Measurements from ENCODE around the gene WNT5B.

DNA sequence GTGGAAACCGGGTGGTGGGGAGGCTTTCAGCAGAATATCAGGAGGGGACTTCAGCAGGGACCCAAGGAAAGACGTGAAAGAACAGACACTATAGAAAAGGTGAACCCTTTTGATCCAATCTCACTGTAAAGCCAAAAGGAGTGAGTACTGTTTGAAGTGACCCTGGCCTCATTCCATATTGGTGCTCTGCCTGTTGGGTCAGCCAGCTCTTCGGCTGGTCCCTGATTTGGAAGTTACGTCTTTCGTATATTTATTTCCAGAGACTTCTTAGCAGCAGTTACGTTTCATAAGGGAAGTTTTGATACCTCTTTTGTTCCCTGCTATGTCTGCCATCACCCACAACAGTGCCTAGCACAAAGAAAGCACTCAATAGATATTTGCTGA lies 21.9 kb downstream of the WNT5B start:
- TF ChIP-seq, protein P1, sequence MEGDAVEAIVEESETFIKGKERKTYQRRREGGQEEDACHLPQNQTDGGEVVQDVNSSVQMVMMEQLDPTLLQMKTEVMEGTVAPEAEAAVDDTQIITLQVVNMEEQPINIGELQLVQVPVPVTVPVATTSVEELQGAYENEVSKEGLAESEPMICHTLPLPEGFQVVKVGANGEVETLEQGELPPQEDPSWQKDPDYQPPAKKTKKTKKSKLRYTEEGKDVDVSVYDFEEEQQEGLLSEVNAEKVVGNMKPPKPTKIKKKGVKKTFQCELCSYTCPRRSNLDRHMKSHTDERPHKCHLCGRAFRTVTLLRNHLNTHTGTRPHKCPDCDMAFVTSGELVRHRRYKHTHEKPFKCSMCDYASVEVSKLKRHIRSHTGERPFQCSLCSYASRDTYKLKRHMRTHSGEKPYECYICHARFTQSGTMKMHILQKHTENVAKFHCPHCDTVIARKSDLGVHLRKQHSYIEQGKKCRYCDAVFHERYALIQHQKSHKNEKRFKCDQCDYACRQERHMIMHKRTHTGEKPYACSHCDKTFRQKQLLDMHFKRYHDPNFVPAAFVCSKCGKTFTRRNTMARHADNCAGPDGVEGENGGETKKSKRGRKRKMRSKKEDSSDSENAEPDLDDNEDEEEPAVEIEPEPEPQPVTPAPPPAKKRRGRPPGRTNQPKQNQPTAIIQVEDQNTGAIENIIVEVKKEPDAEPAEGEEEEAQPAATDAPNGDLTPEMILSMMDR (IDR thresholded peaks at IDR 0.05; ENCODE audit: control extremely low read depth in 1 of 3, insufficient read depth in 1 of 3, low read depth in 1 of 3, low read length in 3 of 3), result no peak
- TF ChIP-seq RBBP5 (IDR thresholded peaks at IDR 0.05; ENCODE audit: borderline replicate concordance, low read depth, low read length) (no peak), POLR2AphosphoS5 (IDR thresholded peaks at IDR 0.05; ENCODE audit: low read depth, low read length) (no peak), CREB1 (IDR thresholded peaks at IDR 0.05) (no peak), EZH2 (IDR thresholded peaks at IDR 0.05; ENCODE audit: low read depth, low read length, severe bottlenecking) (no peak), EP300 (IDR thresholded peaks at IDR 0.05; ENCODE audit: borderline replicate concordance in 1 of 2, low read depth in 2 of 2, low read length in 2 of 2) (no peak)

All from H1 (cell line).